SK-N-SH treated with all-trans-retinoic acid at 6 μM for 48 hours (cell line): ENCODE results near the gene PSMD12.

Source experiments
- BACH2 ChIP-seq: fragments of 250-450 bp; sonication (Bioruptor Pico); IDR thresholded peaks from 2 replicates; pipeline ENCODE4 v1.9.0; 2021; ENCODE audit warnings: mild to moderate bottlenecking, borderline replicate concordance
- ESRRG ChIP-seq: fragments of 250-450 bp; sonication (Bioruptor Pico); IDR thresholded peaks from 2 replicates; pipeline ENCODE4 v1.6.1; 2021; ENCODE audit warnings: mild to moderate bottlenecking
- ISL1 ChIP-seq: fragments of 250-450 bp; sonication (Bioruptor Pico); IDR thresholded peaks from 2 replicates; pipeline ENCODE4 v2.1.2; 2022; ENCODE audit warnings: mild to moderate bottlenecking, moderate library complexity
- PATZ1 ChIP-seq: fragments of 250-450 bp; sonication (Bioruptor Pico); IDR thresholded peaks from 2 replicates; pipeline ENCODE4 v1.8.0; 2020; ENCODE audit warnings: mild to moderate bottlenecking, moderate library complexity, borderline replicate concordance
- SNAI2 ChIP-seq: fragments of 250-450 bp; sonication (Bioruptor Pico); IDR thresholded peaks from 2 replicates; pipeline ENCODE4 v1.5.0; 2020; ENCODE audit warnings: mild to moderate bottlenecking, moderate library complexity
- TOX ChIP-seq: fragments of 250-450 bp; sonication (Bioruptor Pico); IDR thresholded peaks from 2 replicates; pipeline ENCODE4 v1.8.0; 2021; ENCODE audit warnings: mild to moderate bottlenecking, moderate library complexity, borderline replicate concordance
- TSHZ2 ChIP-seq: fragments of 250-450 bp; sonication (Bioruptor Pico); IDR thresholded peaks from 2 replicates; pipeline ENCODE4 v1.5.0; 2020; ENCODE audit warnings: mild to moderate bottlenecking, moderate library complexity
- ZFP30 ChIP-seq: fragments of 450-650 bp; formaldehyde crosslinking; IDR thresholded peaks from 2 replicates; pipeline ENCODE4 v1.5.0; 2022; ENCODE audit warnings: mild to moderate bottlenecking, moderate library complexity
- ZNF70 ChIP-seq: fragments of 450-650 bp; formaldehyde crosslinking; IDR thresholded peaks from 2 replicates; pipeline ENCODE4 v1.5.0; 2020; ENCODE audit warnings: mild to moderate bottlenecking, moderate library complexity
- ZNF8 ChIP-seq: fragments of 450-650 bp; formaldehyde crosslinking; IDR thresholded peaks from 2 replicates; pipeline ENCODE4 v1.5.0; 2020; ENCODE audit warnings: mild to moderate bottlenecking, moderate library complexity

- no peak for TF ChIP-seq BACH2
- TF ChIP-seq SNAI2 (CRISPR knock-in tag): no peak
- 0 out of 2 replicates have a peak, but pooled peaks have one; percentile 13 for TF ChIP-seq ISL1 (CRISPR knock-in tag)
- TF ChIP-seq ZNF8 (CRISPR knock-in tag): no peak
- no peak for TF ChIP-seq ZFP30 (CRISPR knock-in tag)
- no peak for TF ChIP-seq ESRRG
- TF ChIP-seq TSHZ2: no peak; the same call in 1 of the 2 replicates
- TF ChIP-seq TOX (CRISPR knock-in tag): no peak
- TF ChIP-seq PATZ1 (CRISPR knock-in tag): no peak; the same call in 1 of the 2 replicates
- TF ChIP-seq ZNF70 (CRISPR knock-in tag): no peak
Measured at GRCh38 chr17:67376415-67376736, 10.0 kb upstream of the PSMD12 start.
